Transverse colon (tissue), 4 donors: Measurements from ENCODE around the gene MYRF. TPM values are rescaled to one million over a fixed set of nuclear protein-coding genes. Genes with fewer than 3 reads are reported as not detected.

ENCODE experiments used
- DNase-seq: peaks from one replicate; pipeline ENCODE4 v3.0.0-alpha.2; 2019
- H3K27ac ChIP-seq, 4 donors: fragments of 200-600 bp; sonication (generic); 2 replicates each; pipeline ENCODE4 v1.5.1; 2016 to 2018; ENCODE audit warnings: inconsistent platforms in 4 of 4
- H3K27me3 ChIP-seq: fragments of 200-600 bp; sonication (generic); 2 replicates; pipeline ENCODE4 v1.5.1; 2017; ENCODE audit warnings: inconsistent platforms
- H3K36me3 ChIP-seq, 4 donors: fragments of 200-600 bp; sonication (generic); 2 replicates each; pipeline ENCODE4 v1.5.1; 2017 to 2019; ENCODE audit warnings: inconsistent platforms in 4 of 4
- H3K4me1 ChIP-seq, 4 donors: fragments of 200-600 bp; sonication (generic); 2 replicates each; pipeline ENCODE4 v1.5.1; 2017 to 2020; ENCODE audit warnings: inconsistent platforms in 4 of 4
- H3K4me3 ChIP-seq, 4 donors: fragments of 200-600 bp; sonication (generic); 1 replicate in 1 of 4; 2 replicates in 3 of 4; pipeline versions ENCODE4 v1.5.1 to v1.6.1; 2017 to 2019; ENCODE audit warnings: inconsistent platforms in 4 of 4
- H3K9me3 ChIP-seq, 2 donors: fragments of 200-600 bp; sonication (generic); 2 replicates each; pipeline ENCODE4 v1.5.1; 2017 to 2019; ENCODE audit warnings: inconsistent platforms in 2 of 2
- CTCF ChIP-seq, 5 experiments: fragments of 200-600 bp in 3 of 5; fragments of 450-650 bp in 2 of 5; sonication (generic) in 3 of 5; IDR thresholded peaks; 1 replicate in 2 of 5; 2 replicates in 3 of 5; pipeline ENCODE4 v1.5.1; 2016 to 2017; ENCODE audit warnings: antibody characterized with exemption in 5 of 5, inconsistent platforms in 3 of 5, mild to moderate bottlenecking in 2 of 5, moderate library complexity in 1 of 5
- EP300 ChIP-seq: sonication (generic); formaldehyde crosslinking; IDR thresholded peaks from one replicate; pipeline ENCODE4 v1.6.1; 2017; ENCODE audit warnings: antibody characterized with exemption, low read depth
- POLR2A ChIP-seq: fragments of 450-650 bp; IDR thresholded peaks from one replicate; pipeline ENCODE4 v1.6.1; 2016; ENCODE audit warnings: antibody characterized with exemption, mild to moderate bottlenecking, moderate library complexity
- POLR2AphosphoS5 ChIP-seq, 3 donors: sonication (generic); formaldehyde crosslinking; IDR thresholded peaks; one replicate each; pipeline ENCODE4 v1.6.1; 2016; ENCODE audit warnings: antibody characterized with exemption in 3 of 3
- WGBS, 2 donors: methylation state at CpG; one replicate each; pipeline ENCODE4 v1.1.5; 2018; ENCODE audit warnings: low coverage in 1 of 2; 5-methylcytosine and 5-hydroxymethylcytosine counted together
- in situ Hi-C, 4 donors: fragments of 200-750 bp; cut with MboI; loops; one replicate each; pipeline versions ENCODE4 v1.15.0 to v1.15.1; 2017; ENCODE audit warnings: low sequenced_read_pairs in 3 of 4, low pct_ligation_motif_present in 1 of 4, low pct_unique_long_range_greater_than_20kb in 1 of 4
- intact Hi-C: fragments of 100-400 bp; cut with DNase I; formaldehyde crosslinking; loops from one replicate; pipeline ENCODE4 v1.15.1; 2023; ENCODE audit warnings: low total_unique reads
- total RNA-seq, 4 donors: library from RNA; depleted of rRNA; stranded (reverse); fragments of >200 nt; gene quantifications; one replicate each; pipeline ENCODE4 v1.1.0, GENCODE V29; 2016

MYRF gene
- total RNA-seq, 4 donors from 2014 or later = 2.0 to 14.2 (median 10.7) TPM

GRCh38 chr11:61728940-61729219 is 23.6 kb upstream of the MYRF start:
- Histone ChIP-seq H3K4me1 (no peaks in the 10 kb centered on the region), H3K36me3 (no peaks in the 10 kb centered on the region), H3K27ac (no peak overlapping the region), H3K4me3 (no peak overlapping the region), H3K9me3 (no peaks in the 10 kb centered on the region), H3K27me3 (no peaks in the 10 kb centered on the region)
- 73% methylated on average over 8 of the region's 8 CpGs; no CpG with 5 or more reads in 1 of the 2 donors for WGBS, 2 donors
- intact Hi-C loops (no loop called here), in situ Hi-C loops (loop anchor here in 1 of 4 donors (10.0 kb wide), 1 partner anchor 54 kb away; no protein-coding TSS in a partner anchor)
- DNase-seq = no peak
- TF ChIP-seq POLR2AphosphoS5 (IDR thresholded peaks at IDR 0.05) (no peak), EP300 (no peak), CTCF (IDR thresholded peaks at IDR 0.05) (no peak), POLR2A (no peak)

- no peaks in the 10 kb centered on the region for H3K36me3 ChIP-seq
- H3K27me3 ChIP-seq = no peaks in the 10 kb centered on the region
- DNase-seq = no peak
- H3K9me3 ChIP-seq = no peaks in the 10 kb centered on the region
- H3K27ac ChIP-seq = no peak overlapping the region
- TF ChIP-seq POLR2AphosphoS5 (IDR thresholded peaks at IDR 0.05) (no peak), POLR2A (no peak), CTCF (IDR thresholded peaks at IDR 0.05) (no peak), EP300 (no peak)
- WGBS, 2 donors = 63 to 100% methylated on average over 2 to 13 of the region's 13 CpGs
- in situ Hi-C loops (loop anchor here in 1 of 4 donors (10.0 kb wide), 1 partner anchor 56 kb away; no protein-coding TSS in a partner anchor), intact Hi-C loops (no loop called here)
- no peak overlapping the region for H3K4me3 ChIP-seq
- no peaks in the 10 kb centered on the region for H3K4me1 ChIP-seq
Measured at GRCh38 chr11:61730240-61730994, 22.0 kb upstream of the MYRF start.

DNA sequence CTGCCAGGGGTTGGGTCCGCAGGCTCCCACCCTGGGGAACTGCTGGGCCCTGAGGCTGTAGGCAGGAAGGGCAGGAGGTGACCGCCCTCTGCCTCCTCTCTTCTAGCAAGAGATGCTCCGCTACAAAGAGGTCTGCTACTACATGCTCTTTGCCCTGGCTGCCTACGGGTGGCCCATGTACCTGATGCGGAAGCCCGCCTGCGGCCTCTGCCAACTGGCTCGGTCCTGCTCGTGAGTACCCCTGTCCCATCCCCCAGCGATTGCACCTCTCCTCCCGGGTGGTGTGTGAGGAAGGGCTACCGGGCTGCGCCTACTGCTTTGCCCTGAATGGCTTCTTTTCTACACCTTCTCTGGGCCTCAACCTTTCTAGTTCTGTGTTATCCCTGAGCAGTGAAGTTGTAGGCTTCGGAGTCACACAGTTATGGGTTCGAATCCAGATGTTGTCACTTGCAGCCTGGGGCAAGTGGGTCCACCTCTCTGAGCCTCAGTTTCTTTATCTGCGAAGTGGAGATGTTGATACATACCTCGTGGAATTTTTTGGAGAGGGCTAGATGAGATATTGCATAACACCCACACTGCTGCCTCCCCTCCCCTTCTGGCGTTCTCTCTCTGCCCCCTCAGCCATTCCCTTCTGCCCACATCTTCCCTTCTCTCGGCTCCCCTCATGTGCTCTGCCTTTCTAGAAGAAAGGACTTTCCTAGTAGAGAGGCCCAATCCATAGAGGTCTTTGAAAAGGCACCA is 21.1 kb upstream of the MYRF start:
- peaks cover 0 to 4% (median 0%) of the 10 kb centered on the region in 4 donors for H3K36me3 ChIP-seq
- 56 to 88% methylated on average over 4 to 19 of the region's 19 CpGs for WGBS, 2 donors
- no peak overlapping the region for H3K4me3 ChIP-seq
- H3K9me3 ChIP-seq = no peaks in the 10 kb centered on the region
- intact Hi-C loops (no loop called here), in situ Hi-C loops (loop anchor here in 1 of 4 donors (10.0 kb wide), 1 partner anchor 57 kb away; no protein-coding TSS in a partner anchor)
- no peak for TF ChIP-seq POLR2A
- TF ChIP-seq CTCF (IDR thresholded peaks at IDR 0.05) = no peak
- no peak for TF ChIP-seq POLR2AphosphoS5 (IDR thresholded peaks at IDR 0.05)
- no peak for TF ChIP-seq EP300
- H3K4me1 ChIP-seq = no peaks in the 10 kb centered on the region
- no peak for DNase-seq
- no peaks in the 10 kb centered on the region for H3K27me3 ChIP-seq
- no peak overlapping the region for H3K27ac ChIP-seq

DNA sequence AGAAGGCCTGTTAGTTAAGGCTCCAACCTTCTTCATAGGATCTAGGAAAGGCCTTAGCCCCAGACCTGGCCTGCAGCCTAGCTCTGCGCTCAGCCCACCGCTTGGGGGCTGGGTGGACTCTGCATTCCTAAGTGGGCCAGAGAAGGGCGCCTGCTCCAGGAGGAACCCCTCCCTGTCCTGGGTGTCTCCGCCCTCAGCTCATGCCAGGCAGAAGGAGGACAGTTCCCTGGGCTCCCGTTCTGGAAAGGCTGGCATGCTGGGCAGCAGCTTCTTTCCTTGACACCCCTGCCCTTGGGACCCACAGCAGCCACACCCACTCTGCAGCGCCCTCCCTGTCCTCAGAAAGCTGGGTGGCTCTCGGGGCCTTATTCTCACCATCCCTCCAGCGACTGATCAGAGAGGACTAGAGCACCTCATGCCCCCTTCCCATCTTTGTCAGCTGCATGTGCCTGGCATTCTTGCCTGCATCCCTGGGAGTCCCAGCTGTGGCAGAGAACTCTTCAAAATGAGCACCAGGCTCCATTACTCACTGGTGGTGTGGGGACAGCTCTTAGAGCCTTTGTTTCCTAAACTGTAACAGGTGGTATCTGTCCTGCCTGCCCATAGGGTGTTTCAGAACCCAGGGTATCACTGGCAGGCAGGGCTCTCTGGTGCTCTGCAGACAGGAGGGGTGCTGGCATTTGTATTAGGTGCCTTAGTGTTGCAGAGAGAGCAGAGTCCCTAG is 20.3 kb upstream of the MYRF start:
- in situ Hi-C loops (loop anchor here in 1 of 4 donors (10.0 kb wide), 1 partner anchor 57 kb away; no protein-coding TSS in a partner anchor), intact Hi-C loops (loop anchor here (2.0 kb wide), 1 partner anchor 51 kb away; the partner anchor contains the start of gene DAGLA)
- H3K27ac ChIP-seq = peak overlapping the region in 2 of 4 donors; percentile 2 to 14

More for the DNA sequence above, 20.3 kb upstream of the MYRF start:
- TF ChIP-seq POLR2AphosphoS5 (IDR thresholded peaks at IDR 0.05) = no peak
- TF ChIP-seq EP300 = no peak
- no peak for TF ChIP-seq CTCF (IDR thresholded peaks at IDR 0.05)
- TF ChIP-seq POLR2A = no peak
- 74% methylated on average over 6 of the region's 8 CpGs; no CpG with 5 or more reads in 1 of the 2 donors for WGBS, 2 donors
- DNase-seq = no peak
- Histone ChIP-seq H3K4me1 (no peaks in the 10 kb centered on the region), H3K9me3 (no peaks in the 10 kb centered on the region), H3K27me3 (no peaks in the 10 kb centered on the region), H3K4me3 (no peak overlapping the region), H3K36me3 (peaks cover 0 to 4% (median 0%) of the 10 kb centered on the region in 4 donors)
